T-helper 2 cell treated with Interferon-gamma antibody and Interleukin-4, amounts not matched to agents 100 ng/mL and 5 ng/mL, for 36 hours (primary cell): ENCODE data around the gene ZSCAN5B. TPM values are rescaled to one million over a fixed set of nuclear protein-coding genes. Genes with fewer than 3 reads are reported as not detected.
"Not testable (repeated sequence)": the region's sequence is repeated elsewhere in the genome, so short reads cannot be mapped to it uniquely, and the experiment has no call there.

Experiments
- intact Hi-C: fragments of 100-400 bp; cut with micrococcal nuclease; formaldehyde crosslinking; loops from one replicate; pipeline ENCODE4 v1.15.1; 2023
- total RNA-seq: library from RNA; stranded (reverse); gene quantifications from 2 replicates; pipeline ENCODE4 v1.2.3, GENCODE V29; 2022

Gene ZSCAN5B
- total RNA-seq, 1 donor from 2014 or later: not detected

GRCh38 chr19:56176310-56176709 is 21.3 kb downstream of the ZSCAN5B start:
- intact Hi-C loops: not testable (repeated sequence)

- intact Hi-C loops: not testable (repeated sequence)
Observed at GRCh38 chr19:56175861-56176307, 21.7 kb downstream of the ZSCAN5B start, which contains the start of gene GALP. TSS of gene GALP (plus strand) at chr19:56176008. CDS start at chr19:56177109, 1,101 bp downstream.

GRCh38 chr19:56174550-56174949 is 23.0 kb downstream of the ZSCAN5B start:
- intact Hi-C loops: loop anchor here (5.0 kb wide), 1 partner anchor 107 kb away; no protein-coding TSS in a partner anchor

- intact Hi-C loops: loop anchor here (5.0 kb wide), 1 partner anchor 107 kb away; no protein-coding TSS in a partner anchor
Observed at GRCh38 chr19:56174086-56174485, 23.5 kb downstream of the ZSCAN5B start.

DNA sequence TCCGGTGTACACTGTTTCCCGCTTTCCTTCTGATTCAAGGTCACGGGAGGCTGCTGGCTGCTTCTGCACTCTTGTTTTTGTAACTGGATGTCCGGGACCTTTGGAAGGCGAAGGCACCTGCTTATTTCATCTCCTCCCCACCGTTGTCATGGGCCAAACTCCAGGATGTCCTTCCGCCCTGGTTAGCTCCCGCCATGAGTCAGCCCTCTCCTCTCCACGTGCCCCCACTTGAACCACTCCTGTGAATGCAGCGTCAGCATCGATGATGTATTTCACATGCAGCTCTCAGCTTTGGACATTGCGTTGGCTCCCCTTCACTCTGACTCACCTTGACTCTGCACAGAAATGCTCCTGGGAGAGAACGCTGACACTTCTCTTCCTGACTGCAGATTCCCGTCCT is 27.3 kb downstream of the ZSCAN5B start:
- intact Hi-C loops: loop anchor here (5.0 kb wide), 1 partner anchor 103 kb away; no protein-coding TSS in a partner anchor

DNA sequence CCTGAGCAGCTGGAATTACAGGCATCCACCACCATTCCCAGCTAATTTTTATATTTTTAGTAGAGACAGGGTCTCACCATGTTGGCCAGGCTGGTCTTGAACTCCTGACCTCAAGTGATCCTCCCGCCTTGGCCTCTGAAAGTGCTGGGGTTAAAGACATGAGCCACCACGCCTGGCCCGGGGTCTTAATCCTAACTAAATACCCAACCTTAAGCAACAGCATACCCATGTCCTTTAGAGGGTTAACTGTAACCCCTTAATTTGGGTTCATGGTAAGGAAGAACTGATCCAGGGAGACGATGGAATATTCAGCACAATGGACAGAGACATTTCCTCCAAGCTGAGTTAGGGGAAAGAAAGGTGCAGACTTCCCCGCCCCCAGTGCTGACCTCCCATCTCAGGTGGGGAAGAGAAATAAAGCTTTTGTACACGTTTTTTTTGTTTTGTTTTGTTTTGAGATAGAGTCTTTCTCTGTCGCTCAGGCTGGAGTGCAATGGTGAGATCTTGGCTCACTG is 30.5 kb downstream of the ZSCAN5B start:
- intact Hi-C loops: no loop called here

DNA sequence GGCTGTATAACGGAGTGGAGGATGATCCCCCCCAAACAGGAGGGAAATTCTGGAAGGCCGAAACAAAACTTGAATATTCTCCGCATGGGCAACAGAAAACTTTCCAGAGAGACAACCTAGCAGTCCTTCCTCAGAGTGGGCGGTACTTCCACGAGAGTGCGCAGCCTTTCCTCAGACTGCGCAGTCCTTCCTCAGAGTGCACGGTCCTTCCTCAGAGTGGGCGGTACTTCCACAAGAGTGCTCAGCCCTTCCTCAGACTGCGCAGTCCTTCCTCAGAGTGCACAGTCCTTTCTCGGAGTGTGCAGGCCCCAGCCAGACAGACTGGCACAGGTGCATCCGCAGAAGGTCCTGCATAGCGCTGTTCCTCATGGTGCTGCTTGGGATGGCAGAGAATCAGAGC is 34.5 kb downstream of the ZSCAN5B start:
- intact Hi-C loops: no loop called here

DNA sequence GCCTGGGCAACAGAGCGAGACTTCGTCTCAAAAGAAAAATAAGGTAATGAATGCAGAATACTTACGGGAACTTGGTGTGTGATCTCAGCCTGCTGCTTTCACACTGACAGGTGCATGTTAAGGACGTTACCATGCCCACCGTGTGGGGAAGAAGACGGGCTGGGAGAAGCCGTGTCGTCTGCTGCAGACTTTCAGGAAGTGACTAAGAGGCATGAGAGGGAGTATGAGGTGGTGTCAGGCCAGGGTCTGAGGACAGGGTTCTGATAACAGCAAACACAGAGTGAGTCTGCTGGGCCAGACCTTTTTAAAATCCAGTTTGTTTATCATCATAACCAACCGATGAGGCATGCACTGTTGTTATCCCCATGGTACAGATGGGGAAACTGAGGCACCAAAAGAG is 35.3 kb downstream of the ZSCAN5B start:
- intact Hi-C loops: no loop called here

- intact Hi-C loops: no loop called here
Observed at GRCh38 chr19:56161534-56161933, 36.0 kb downstream of the ZSCAN5B start.

GRCh38 chr19:56159622-56160271 is 37.8 kb downstream of the ZSCAN5B start:
- intact Hi-C loops: no loop called here

- intact Hi-C loops: no loop called here
Observed at GRCh38 chr19:56159009-56159559, 38.5 kb downstream of the ZSCAN5B start.

DNA sequence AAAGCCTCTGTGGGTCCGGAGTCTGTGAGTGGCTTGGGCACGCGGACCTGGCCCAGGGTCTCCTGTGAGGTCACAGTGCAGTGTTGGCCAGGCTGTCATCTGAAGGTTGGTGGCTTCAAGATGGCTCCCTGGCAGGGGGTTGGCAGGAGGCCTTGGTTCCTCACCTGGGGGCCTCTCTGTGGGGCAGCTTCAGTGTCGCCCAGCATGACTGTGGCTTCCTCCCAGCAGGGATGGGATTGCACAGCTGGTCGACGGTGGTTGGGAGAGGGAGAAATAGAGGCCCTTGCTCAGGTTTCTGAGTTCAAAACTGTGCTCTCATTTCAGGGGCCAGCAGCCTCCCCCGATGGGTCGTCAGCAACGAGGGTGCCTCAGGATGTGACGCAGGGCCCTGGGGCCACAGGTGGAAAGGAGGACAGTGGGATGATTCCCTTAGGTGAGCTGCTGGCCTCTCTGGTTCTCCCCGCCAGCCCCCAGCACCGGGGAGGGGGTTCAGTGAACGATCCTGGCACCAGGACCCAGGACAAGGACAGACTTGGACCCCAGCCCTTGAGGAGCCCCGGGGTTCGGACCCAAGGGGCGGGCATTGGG is 39.3 kb downstream of the ZSCAN5B start:
- intact Hi-C loops: no loop called here

- intact Hi-C loops: no loop called here
Observed at GRCh38 chr19:56156768-56157167, 40.8 kb downstream of the ZSCAN5B start.

- intact Hi-C loops: no loop called here
Observed at GRCh38 chr19:56155124-56155687, 42.4 kb downstream of the ZSCAN5B start.

DNA sequence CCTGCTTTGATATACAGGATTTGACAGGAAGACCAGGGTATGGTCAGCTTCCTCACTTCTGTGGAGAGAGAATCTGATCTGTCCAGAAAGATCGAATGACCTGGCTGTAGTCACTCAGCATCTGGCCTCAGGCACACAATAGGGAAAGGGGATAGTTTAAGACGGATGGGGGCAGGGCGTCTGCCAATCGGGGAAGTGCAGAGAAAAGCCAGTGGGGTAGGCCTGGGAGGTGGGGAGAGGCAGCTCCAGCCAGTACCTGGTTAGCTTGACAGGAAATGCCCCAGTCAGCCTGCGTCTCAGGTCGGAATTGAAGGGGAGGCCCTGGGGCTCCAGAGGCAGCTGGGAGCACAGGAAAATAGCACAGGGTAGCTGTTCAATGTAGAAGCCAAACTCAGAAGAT is 44.1 kb downstream of the ZSCAN5B start:
- intact Hi-C loops: no loop called here

DNA sequence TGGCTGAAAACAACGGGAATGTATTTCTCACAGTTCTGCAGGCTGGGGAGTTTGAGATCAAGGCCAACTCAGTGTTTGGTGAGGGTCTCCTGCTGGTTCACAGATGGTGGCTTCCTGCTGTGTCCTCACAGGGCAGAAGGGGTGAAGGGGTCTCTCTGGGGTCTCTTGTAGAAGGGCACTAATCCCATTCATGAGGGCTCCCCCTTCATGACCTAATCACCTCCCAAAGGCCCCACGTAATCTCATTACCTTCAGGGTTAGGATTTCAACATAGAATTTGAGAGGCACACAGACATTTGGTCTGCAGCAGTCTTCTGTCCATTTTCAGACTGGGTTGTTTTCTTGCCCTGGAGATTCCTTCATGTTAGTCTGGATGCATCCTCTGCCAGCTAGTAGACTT is 44.9 kb downstream of the ZSCAN5B start:
- intact Hi-C loops: no loop called here

GRCh38 chr19:56150358-56150757 is 47.2 kb downstream of the ZSCAN5B start:
- intact Hi-C loops: no loop called here

DNA sequence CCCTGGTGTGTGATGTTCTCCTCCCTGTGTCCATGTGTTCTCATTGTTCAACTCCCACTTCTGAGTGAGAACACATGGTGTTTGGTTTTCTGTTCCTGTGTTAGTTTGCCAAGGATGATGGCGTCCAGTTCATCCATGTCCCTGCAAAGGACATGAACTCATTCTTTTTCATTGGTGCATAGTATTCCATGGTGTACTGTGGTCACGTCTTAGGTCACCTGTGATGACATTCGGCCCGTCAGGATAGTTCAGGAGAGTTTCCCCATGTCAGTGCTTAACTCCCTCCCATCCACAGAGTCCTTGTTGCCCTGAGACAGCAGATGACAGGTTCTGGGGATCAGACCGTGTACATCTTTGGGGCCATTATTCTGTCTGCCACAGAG is 47.9 kb downstream of the ZSCAN5B start:
- intact Hi-C loops: no loop called here

- intact Hi-C loops: not testable (repeated sequence)
Observed at GRCh38 chr19:56148955-56149655, 48.5 kb downstream of the ZSCAN5B start.

GRCh38 chr19:56148096-56148495 is 49.5 kb downstream of the ZSCAN5B start:
- intact Hi-C loops: no loop called here

DNA sequence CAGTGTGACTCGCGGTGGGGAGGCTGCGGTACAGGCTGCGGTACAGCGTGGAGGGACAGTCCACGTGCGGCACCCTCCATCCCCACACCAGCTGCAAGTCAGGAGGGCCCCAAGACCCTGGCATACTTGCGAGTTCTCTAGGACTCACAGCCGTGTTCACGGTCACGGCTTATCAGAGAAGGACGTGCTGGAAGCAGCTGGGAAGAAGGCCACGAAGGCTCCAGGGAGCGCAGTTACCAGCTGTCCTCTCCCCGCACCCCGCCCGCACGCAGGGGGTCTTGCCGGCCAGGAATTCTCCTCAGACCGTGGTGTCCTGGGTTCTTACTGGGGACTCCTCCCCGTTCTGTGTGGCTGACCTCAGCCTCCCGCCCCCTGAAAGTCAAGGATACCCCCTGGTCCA is 50.3 kb downstream of the ZSCAN5B start:
- intact Hi-C loops: no loop called here
